GM18951 (cell line): ENCODE results near the gene OST4.
A peak's percentile ranks its signal among the peaks of the same experiment; 100 is the strongest.
"Not testable (repeated sequence)": the region's sequence is repeated elsewhere in the genome, so short reads cannot be mapped to it uniquely, and the experiment has no call there.

Experiments
- POLR2A ChIP-seq: IDR thresholded peaks from 4 replicates; pipeline ENCODE4 v1.6.1; 2011; ENCODE audit warnings: mild to moderate bottlenecking; ENCODE audit not compliant: insufficient read length, insufficient read depth; ENCODE audit errors: extremely low read depth
- in situ Hi-C: fragments of 300-500 bp; cut with MboI; formaldehyde crosslinking; loops from one replicate; pipeline ENCODE4 v1.12.0; 2022; ENCODE audit warnings: low sequenced_read_pairs, mixed read lengths, inconsistent platforms; ENCODE audit not compliant: unreplicated experiment

Gene OST4

DNA sequence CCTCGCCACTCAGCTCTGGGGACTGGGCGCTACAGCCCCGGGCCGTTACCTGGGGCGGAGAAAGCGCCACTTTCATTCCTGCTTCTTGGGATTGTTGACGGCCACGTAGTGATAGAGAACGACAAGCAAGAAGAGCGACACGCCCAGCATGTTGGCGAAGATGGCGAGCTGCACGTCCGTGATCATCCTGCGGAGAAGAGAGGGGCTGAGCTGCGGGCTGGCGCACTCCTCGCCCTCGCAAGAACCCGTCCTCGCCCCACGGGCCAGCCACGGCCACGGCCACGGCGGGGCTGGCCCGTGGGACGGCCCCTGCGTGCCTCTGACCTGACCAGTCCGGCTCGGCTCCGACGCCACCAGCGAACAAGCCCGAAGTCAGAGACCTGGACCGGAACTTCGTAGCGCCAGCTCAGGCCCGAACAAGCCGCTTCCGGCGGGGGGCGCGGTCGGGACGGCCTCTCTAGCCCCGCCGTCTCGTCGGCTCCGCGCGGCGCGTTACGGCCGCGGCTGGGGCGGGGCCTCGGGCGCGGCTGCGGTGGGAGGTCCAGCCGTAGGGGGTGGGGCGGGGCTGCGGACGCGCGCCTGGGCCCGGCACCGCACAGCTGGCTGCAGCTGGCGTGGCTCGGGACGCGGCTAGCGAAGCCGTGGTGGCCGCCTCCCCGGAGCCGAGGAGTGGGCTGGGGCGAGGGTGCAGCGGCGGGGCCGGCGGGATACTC is at the start of gene OST4:
Gene OST4 (minus strand): TSS at position 378 of the 713 bp plus-strand sequence.
- in situ Hi-C loops, result no loop called here
- peak; percentile 97 for TF ChIP-seq POLR2A

DNA sequence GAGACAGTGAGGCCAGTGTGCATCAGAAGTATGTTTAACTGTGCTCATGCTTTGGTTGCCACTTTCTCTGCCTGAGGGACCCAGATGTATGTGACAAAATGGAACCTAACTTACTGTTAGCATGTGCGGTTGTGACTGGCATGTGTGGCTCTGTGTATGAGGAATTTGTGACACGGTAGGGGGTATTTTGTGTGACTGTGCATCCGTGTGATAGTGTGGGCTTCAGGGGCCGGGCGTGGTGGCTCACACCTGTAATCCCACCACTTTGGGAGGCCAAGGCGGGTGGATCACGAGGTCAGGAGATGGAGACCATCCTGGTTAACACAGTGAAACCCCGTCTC is 47.8 kb upstream of the OST4 start:
- in situ Hi-C loops, result not testable (repeated sequence)

- in situ Hi-C loops, result no loop called here
Measured at GRCh38 chr2:27118525-27119329, 47.3 kb upstream of the OST4 start, which contains the start of gene CGREF1. TSS of gene CGREF1 (minus strand) at chr2:27119128. CDS start at chr2:27104366, 14,762 bp downstream.

DNA sequence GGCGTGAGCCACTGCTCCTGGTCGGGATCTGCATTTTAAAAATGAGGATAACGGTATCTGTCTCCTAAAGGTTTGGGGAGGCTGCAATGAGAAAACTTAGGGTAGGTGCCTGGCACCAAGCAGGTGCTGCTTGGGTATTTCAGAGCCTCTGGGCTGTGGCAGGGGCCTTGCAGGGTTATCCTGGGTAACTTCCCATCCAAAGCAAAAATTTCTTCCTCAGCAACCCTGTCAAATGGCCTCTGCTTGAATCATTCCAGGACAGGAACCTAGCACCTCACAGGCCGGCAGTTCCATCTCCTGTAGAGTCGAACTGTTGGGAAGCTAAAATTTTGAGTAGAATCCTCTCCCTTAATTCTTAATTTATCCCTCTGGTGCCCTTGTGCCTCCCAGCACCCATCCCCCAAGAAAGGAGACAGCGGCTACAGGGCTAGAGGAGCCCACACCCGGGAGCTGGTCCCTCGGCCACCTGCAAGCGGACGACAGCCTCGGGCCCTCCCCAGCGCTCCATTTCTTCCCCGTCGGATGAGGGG is 46.6 kb upstream of the OST4 start:
- in situ Hi-C loops, result no loop called here
- no peak for TF ChIP-seq POLR2A

More at GRCh38 chr2:27118525-27119329, 47.3 kb upstream of the OST4 start, which contains the start of gene CGREF1:
- no peak for TF ChIP-seq POLR2A

DNA sequence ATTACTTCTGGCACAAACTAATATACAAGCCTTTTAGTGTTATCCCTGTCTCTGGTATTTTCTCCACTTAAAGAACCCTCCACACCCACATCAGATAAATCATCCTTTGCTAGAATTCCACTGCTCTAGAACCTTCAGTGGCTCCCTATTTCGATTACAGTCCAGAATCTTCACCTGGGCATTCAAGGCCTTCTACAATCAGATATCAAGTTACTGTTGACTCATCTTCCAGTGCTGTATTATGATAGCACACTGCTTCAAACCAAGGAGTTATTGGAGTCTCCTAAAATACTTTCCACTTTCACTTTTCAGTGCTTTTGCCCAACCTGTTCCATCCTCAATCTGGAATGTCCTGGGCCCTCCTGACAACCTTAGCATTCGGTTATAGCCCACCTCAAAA is 44.1 kb upstream of the OST4 start:
- no peak for TF ChIP-seq POLR2A
- in situ Hi-C loops, result no loop called here

- in situ Hi-C loops, result not testable (repeated sequence)
Measured at GRCh38 chr2:27111392-27112078, 40.1 kb upstream of the OST4 start.

DNA sequence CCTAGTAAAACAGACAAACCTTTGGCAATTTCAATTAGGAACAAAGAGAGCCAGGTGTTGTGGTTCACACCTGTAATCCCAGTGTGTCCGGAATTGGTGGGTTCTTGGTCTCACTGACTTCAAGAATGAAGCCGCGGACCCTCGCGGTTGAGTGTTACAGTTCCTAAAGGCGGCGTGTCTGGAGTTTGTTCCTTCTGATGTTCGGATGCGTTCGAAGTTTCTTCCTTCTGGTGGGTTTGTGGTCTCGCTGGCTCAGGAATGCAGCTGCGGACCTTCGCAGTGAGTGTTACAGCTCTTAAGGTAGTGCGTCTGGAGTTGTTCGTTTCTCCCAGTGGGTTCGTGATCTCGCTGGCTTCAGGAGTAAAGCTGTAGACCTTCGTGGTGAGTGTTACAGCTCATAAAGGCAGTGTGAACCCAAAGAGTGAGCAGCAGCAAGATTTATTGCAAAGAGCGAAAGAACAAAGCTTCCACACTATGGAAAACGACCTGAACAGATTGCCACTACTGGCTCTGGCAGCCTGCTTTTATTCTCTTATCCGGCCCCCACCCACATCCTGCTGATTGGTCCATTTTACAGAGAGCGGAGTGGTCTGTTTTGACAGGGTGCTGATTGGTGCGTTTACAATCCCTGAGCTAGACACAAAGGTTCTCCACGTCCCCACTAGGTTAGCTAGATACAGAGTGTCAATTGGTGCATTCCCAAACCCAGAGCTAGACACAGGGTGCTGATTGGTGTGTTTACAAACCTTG is 39.3 kb upstream of the OST4 start:
- in situ Hi-C loops, result not testable (repeated sequence)

- in situ Hi-C loops, result loop anchor here (10.0 kb wide), 1 partner anchor 176 kb away; the partner anchor contains the start of gene TRIM54
- TF ChIP-seq POLR2A, result no peak
Measured at GRCh38 chr2:27109083-27109482, 37.6 kb upstream of the OST4 start.

- in situ Hi-C loops, result loop anchor here (10.0 kb wide), 1 partner anchor 177 kb away; the partner anchor contains the start of gene TRIM54
- no peak for TF ChIP-seq POLR2A
Measured at GRCh38 chr2:27108221-27108620, 36.8 kb upstream of the OST4 start.

- TF ChIP-seq POLR2A, result no peak
- in situ Hi-C loops, result loop anchor here (10.0 kb wide), 1 partner anchor 179 kb away; the partner anchor contains the start of gene TRIM54
Measured at GRCh38 chr2:27105981-27106380, 34.5 kb upstream of the OST4 start.

GRCh38 chr2:27102329-27102728 is 30.9 kb upstream of the OST4 start:
- in situ Hi-C loops, result loop anchor here (10.0 kb wide), 1 partner anchor 182 kb away; the partner anchor contains the start of gene TRIM54
- TF ChIP-seq POLR2A, result no peak

DNA sequence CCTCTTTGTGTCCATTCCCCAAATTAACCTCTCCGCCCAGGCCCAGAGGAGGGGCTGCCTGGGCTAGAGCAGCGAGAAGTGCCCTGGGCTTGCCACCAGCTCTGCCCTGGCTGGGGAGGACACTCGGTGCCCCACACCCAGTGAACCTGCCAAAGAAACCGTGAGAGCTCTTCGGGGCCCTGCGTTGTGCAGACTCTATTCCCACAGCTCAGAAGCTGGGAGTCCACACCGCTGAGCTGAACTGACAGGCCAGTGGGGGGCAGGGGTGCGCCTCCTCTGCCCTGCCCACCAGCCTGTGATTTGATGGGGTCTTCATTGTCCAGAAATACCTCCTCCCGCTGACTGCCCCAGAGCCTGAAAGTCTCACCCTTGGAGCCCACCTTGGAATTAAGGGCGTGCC is 28.6 kb upstream of the OST4 start:
- no peak for TF ChIP-seq POLR2A
- in situ Hi-C loops, result loop anchor here (10.0 kb wide), 1 partner anchor 185 kb away; the partner anchor contains the start of gene TRIM54
